Hindlimb muscle (tissue), 1 donor: ENCODE measurements around the gene LRIG2. TPM values are rescaled to one million over a fixed set of nuclear protein-coding genes. Genes with fewer than 3 reads are reported as not detected.
"Not testable (repeated sequence)": the region's sequence is repeated elsewhere in the genome, so short reads cannot be mapped to it uniquely, and the experiment has no call there.

ENCODE experiments used
- DNase-seq: peaks from one replicate; pipeline ENCODE4 v3.0.0-alpha.2; 2013
- polyA plus RNA-seq: library from polyadenylated mRNA; unstranded; fragments of 120-200 nt; gene quantifications from one replicate; pipeline ENCODE4 v1.2.1, GENCODE V29; 2013; ENCODE audit not compliant: insufficient read length

Gene LRIG2
- polyA plus RNA-seq, 1 donor, result 15.8 TPM

GRCh38 chr1:113072141-113072756 lies 749 bp upstream of the LRIG2 start:
- no peak for DNase-seq

GRCh38 chr1:113073479-113073950 lies 517 bp downstream of the LRIG2 start:
- DNase-seq, result no peak

- no peak for DNase-seq
Measured at GRCh38 chr1:113074237-113074636, 1.2 kb downstream of the LRIG2 start.

GRCh38 chr1:113077978-113078377 lies 5.0 kb downstream of the LRIG2 start:
- DNase-seq, result not testable (repeated sequence)

- no peak for DNase-seq
Measured at GRCh38 chr1:113086541-113086940, 13.5 kb downstream of the LRIG2 start.

- DNase-seq, result no peak
Measured at GRCh38 chr1:113088972-113089371, 16.0 kb downstream of the LRIG2 start.

- no peak for DNase-seq
Measured at GRCh38 chr1:113090051-113090450, 17.1 kb downstream of the LRIG2 start.

GRCh38 chr1:113091988-113092594 lies 19.1 kb downstream of the LRIG2 start:
- no peak for DNase-seq

GRCh38 chr1:113094506-113094905 lies 21.5 kb downstream of the LRIG2 start:
- no peak for DNase-seq

- DNase-seq, result peak; percentile 38
Measured at GRCh38 chr1:113095790-113096455, 22.9 kb downstream of the LRIG2 start.

GRCh38 chr1:113096493-113096892 lies 23.5 kb downstream of the LRIG2 start:
- DNase-seq, result no peak

- no peak for DNase-seq
Measured at GRCh38 chr1:113101588-113101987, 28.6 kb downstream of the LRIG2 start.

GRCh38 chr1:113103048-113103447 lies 30.1 kb downstream of the LRIG2 start:
- no peak for DNase-seq

- DNase-seq, result no peak
Measured at GRCh38 chr1:113103977-113104376, 31.0 kb downstream of the LRIG2 start.

- DNase-seq, result no peak
Measured at GRCh38 chr1:113106910-113107309, 33.9 kb downstream of the LRIG2 start.

- DNase-seq, result peak; percentile 19
Measured at GRCh38 chr1:113109908-113110554, 37.0 kb downstream of the LRIG2 start.

- DNase-seq, result no peak
Measured at GRCh38 chr1:113118266-113118665, 45.3 kb downstream of the LRIG2 start.

- DNase-seq, result no peak
Measured at GRCh38 chr1:113123737-113124136, 50.7 kb downstream of the LRIG2 start.

GRCh38 chr1:113124366-113124765 lies 51.4 kb downstream of the LRIG2 start:
- DNase-seq, result no peak

GRCh38 chr1:113125517-113125916 lies 52.5 kb downstream of the LRIG2 start:
- DNase-seq, result no peak

- no peak for DNase-seq
Measured at GRCh38 chr1:113126207-113126606, 53.2 kb downstream of the LRIG2 start.

- DNase-seq, result no peak
Measured at GRCh38 chr1:113128116-113128515, 55.1 kb downstream of the LRIG2 start.

- no peak for DNase-seq
Measured at GRCh38 chr1:113129529-113130185, 56.7 kb downstream of the LRIG2 start.
